ENCODE data around the gene ARHGAP6. TPM values are rescaled to one million over a fixed set of nuclear protein-coding genes. Genes with fewer than 3 reads are reported as not detected.

Gene ARHGAP6
- total RNA-seq, 1 donor from 2014 or later, result 1.2 TPM

DNA sequence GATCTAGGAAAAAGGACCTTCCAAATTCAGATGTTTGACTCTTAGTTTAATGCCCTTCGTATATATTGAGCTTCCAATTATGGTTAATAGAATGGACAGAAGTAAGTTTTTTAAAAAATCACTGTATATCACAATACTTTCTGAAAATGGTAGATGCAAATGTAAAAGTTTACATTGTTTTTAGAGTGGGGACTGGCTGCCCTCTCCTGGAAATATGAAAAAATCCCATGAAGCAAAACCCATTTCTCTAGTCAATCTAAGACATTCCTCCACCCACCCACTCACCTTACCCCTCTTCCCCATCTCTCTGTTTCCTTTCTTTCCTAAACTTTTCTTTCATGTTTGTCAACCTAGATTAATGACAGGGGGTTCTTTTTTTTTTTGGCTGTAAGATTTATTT lies 134.5 kb downstream of the ARHGAP6 start:
- no peaks in the 10 kb centered on the region for H3F3A ChIP-seq (ENCODE audit: low read depth)
- H3K9me3 Mint-ChIP-seq, result no peaks in the 10 kb centered on the region
- no peaks in the 10 kb centered on the region for H3K36me3 Mint-ChIP-seq
- no peaks in the 10 kb centered on the region for H3K27me3 ChIP-seq
- no peak overlapping the region for H3K9ac ChIP-seq
- no peaks in the 10 kb centered on the region for H3K9me3 ChIP-seq (ENCODE audit: low read depth)
- no peak overlapping the region for H2AFZ ChIP-seq (replicated peaks)
- no peak overlapping the region for H3K4me3 ChIP-seq
- H3K4me1 ChIP-seq, result no peaks in the 10 kb centered on the region
- DNase-seq (ENCODE audit: low spot score), result no peak
- TF ChIP-seq, protein P1, sequence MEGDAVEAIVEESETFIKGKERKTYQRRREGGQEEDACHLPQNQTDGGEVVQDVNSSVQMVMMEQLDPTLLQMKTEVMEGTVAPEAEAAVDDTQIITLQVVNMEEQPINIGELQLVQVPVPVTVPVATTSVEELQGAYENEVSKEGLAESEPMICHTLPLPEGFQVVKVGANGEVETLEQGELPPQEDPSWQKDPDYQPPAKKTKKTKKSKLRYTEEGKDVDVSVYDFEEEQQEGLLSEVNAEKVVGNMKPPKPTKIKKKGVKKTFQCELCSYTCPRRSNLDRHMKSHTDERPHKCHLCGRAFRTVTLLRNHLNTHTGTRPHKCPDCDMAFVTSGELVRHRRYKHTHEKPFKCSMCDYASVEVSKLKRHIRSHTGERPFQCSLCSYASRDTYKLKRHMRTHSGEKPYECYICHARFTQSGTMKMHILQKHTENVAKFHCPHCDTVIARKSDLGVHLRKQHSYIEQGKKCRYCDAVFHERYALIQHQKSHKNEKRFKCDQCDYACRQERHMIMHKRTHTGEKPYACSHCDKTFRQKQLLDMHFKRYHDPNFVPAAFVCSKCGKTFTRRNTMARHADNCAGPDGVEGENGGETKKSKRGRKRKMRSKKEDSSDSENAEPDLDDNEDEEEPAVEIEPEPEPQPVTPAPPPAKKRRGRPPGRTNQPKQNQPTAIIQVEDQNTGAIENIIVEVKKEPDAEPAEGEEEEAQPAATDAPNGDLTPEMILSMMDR (IDR thresholded peaks at IDR 0.05), result peak; percentile 20
- TF ChIP-seq EZH2phosphoT487 (IDR thresholded peaks at IDR 0.05) (no peak), EZH2 (IDR thresholded peaks at IDR 0.05) (no peak)
- no peak overlapping the region for H3K27ac ChIP-seq
- no peaks in the 10 kb centered on the region for H3K36me3 ChIP-seq
- no peaks in the 10 kb centered on the region for H3K27me3 Mint-ChIP-seq (ENCODE audit: insufficient read depth, low read depth)
- H3K79me2 ChIP-seq (ENCODE audit: low read depth), result no peaks in the 10 kb centered on the region
- H3K4me1 Mint-ChIP-seq, result no peaks in the 10 kb centered on the region
- no peak overlapping the region for H3K27ac Mint-ChIP-seq
- no peak overlapping the region for H3K4me2 ChIP-seq
- no peaks in the 10 kb centered on the region for H4K20me1 ChIP-seq (ENCODE audit: low read depth)
- H3K4me3 Mint-ChIP-seq, result no peak overlapping the region

DNA sequence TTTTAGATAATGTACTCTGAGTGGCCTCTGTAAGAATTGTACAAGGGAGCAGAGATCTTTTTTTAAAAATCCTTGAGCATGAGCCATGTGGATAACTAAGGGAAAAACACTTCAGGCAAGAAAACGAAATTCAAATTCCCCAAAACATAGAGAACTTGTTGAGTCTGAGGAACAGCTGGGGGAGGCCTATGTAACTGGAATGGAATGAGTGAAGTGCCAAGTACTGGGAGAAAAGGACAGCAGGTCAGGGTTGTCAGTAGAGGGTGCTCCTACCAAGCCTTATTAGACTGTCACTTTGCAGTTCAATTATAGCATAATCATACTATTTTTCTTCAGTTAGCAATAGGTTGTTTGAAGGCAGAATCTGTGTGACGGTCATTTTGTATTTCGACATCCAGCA lies 135.1 kb downstream of the ARHGAP6 start:
- H3K79me2 ChIP-seq (ENCODE audit: low read depth), result no peaks in the 10 kb centered on the region
- no peak overlapping the region for H2AFZ ChIP-seq (replicated peaks)
- H3F3A ChIP-seq (ENCODE audit: low read depth), result no peaks in the 10 kb centered on the region
- H3K4me3 ChIP-seq, result no peak overlapping the region
- H3K4me1 ChIP-seq, result no peaks in the 10 kb centered on the region
- no peak overlapping the region for H3K9ac ChIP-seq
- no peak for DNase-seq (ENCODE audit: low spot score)
- no peaks in the 10 kb centered on the region for H3K27me3 ChIP-seq
- H4K20me1 ChIP-seq (ENCODE audit: low read depth), result no peaks in the 10 kb centered on the region
- H3K36me3 ChIP-seq, result no peaks in the 10 kb centered on the region
- Mint-ChIP-seq H3K36me3 (no peaks in the 10 kb centered on the region), H3K4me1 (no peaks in the 10 kb centered on the region), H3K27me3 (ENCODE audit: insufficient read depth, low read depth) (peaks cover 2% of the 10 kb centered on the region), H3K27ac (no peak overlapping the region), H3K4me3 (no peak overlapping the region), H3K9me3 (no peaks in the 10 kb centered on the region)
- H3K4me2 ChIP-seq, result no peak overlapping the region
- no peak overlapping the region for H3K27ac ChIP-seq
- TF ChIP-seq, protein P1 (IDR thresholded peaks at IDR 0.05), result no peak
- TF ChIP-seq EZH2phosphoT487 (IDR thresholded peaks at IDR 0.05), result no peak
- no peak for TF ChIP-seq EZH2 (IDR thresholded peaks at IDR 0.05)
- no peaks in the 10 kb centered on the region for H3K9me3 ChIP-seq (ENCODE audit: low read depth)

DNA sequence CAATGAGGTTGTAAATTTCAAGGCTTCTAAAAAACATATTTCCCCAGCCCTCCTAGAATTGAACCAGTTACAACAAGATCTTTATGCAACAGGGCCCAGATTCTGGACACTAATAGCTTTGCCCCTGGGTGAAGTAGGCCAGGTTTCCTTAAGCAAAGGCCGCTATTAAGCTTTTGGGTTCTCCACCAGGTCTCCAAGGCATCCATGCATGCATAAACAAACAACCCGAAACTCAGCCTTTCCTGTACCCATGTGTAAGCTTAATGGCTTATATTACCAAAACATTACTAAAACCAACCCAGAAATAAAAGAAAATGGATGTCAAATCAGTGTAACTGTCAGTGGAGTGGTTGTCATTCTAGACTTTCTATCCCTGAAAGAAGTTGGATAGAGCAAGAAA lies 137.1 kb downstream of the ARHGAP6 start:
- Mint-ChIP-seq H3K27me3 (ENCODE audit: insufficient read depth, low read depth) (peaks cover 2% of the 10 kb centered on the region), H3K4me3 (no peak overlapping the region), H3K4me1 (no peaks in the 10 kb centered on the region), H3K27ac (no peak overlapping the region), H3K9me3 (no peaks in the 10 kb centered on the region), H3K36me3 (no peaks in the 10 kb centered on the region)
- Histone ChIP-seq H3K4me2 (no peak overlapping the region), H3F3A (ENCODE audit: low read depth) (no peaks in the 10 kb centered on the region), H2AFZ (replicated peaks) (no peak overlapping the region), H3K36me3 (no peaks in the 10 kb centered on the region), H3K79me2 (ENCODE audit: low read depth) (no peaks in the 10 kb centered on the region), H3K4me1 (no peaks in the 10 kb centered on the region), H3K27me3 (peaks cover 4% of the 10 kb centered on the region), H3K27ac (no peak overlapping the region), H3K4me3 (no peak overlapping the region), H3K9ac (no peak overlapping the region), H4K20me1 (ENCODE audit: low read depth) (no peaks in the 10 kb centered on the region), H3K9me3 (ENCODE audit: low read depth) (no peaks in the 10 kb centered on the region)
- DNase-seq (ENCODE audit: low spot score), result no peak
- TF ChIP-seq EZH2 (IDR thresholded peaks at IDR 0.05) (no peak), EZH2phosphoT487 (IDR thresholded peaks at IDR 0.05) (no peak)
- TF ChIP-seq, protein P1 (IDR thresholded peaks at IDR 0.05), result no peak

Measured in neural progenitor cell (in vitro differentiated cells).